ENCODE results near the gene PLA2G4F. TPM values are rescaled to one million over a fixed set of nuclear protein-coding genes. Genes with fewer than 3 reads are reported as not detected.
A peak's percentile ranks its signal among the peaks of the same experiment; 100 is the strongest.

Gene PLA2G4F
- total RNA-seq, 3 donors from 2014 or later (not counting 1 experiment from before 2014, with no cell fraction given) = not detected

DNA sequence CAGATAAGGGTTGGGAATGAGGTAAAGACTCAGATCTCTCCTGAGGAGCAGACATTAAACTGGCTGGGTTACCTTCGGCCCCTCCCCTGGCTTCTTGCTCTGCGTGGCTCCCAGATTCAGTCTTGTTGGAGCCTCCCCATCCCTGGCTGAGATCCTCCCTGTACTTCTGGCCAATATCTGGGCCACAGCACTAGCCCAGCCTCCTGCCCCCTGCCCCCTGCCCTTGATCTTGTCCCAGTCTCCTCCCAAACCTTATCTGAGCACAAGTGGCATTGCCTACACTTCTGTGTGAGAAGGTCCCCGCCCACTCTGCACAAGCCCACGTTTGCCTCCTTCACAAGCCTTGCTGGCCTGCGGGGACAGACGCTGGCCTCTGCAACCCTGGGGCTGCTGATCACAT, 16.8 kb downstream of the PLA2G4F start:
- no peak for DNase-seq
- Histone ChIP-seq H3K4me3 (ENCODE audit: low read length) (no peak overlapping the region), H3K36me3 (ENCODE audit: control insufficient read depth, insufficient read depth, low read length) (no peaks in the 10 kb centered on the region), H3K4me1 (ENCODE audit: control insufficient read depth, insufficient read depth, low read length) (no peaks in the 10 kb centered on the region), H3K9me3 (ENCODE audit: control insufficient read depth, insufficient read depth, low read length) (no peaks in the 10 kb centered on the region), H3K27me3 (ENCODE audit: control insufficient read depth, insufficient read depth, low read length) (no peaks in the 10 kb centered on the region), H3K27ac (ENCODE audit: low read length) (no peak overlapping the region)
- Mint-ChIP-seq H3K4me3 (no peak overlapping the region), H3K27ac (no peak overlapping the region), H3K9me3 (no peaks in the 10 kb centered on the region), H3K4me1 (no peaks in the 10 kb centered on the region), H3K36me3 (no peaks in the 10 kb centered on the region), H3K27me3 (ENCODE audit: low read depth in 2 of 2) (peaks cover 0 to 4% of the 10 kb centered on the region in 2 donors)
- 87% methylated on average over 6 of the region's 6 CpGs for WGBS (ENCODE audit: insufficient coverage)
- intact Hi-C loops (cut with micrococcal nuclease) = loop anchor here (5.0 kb wide), 1 partner anchor 152 kb away; no protein-coding TSS in a partner anchor
- TF ChIP-seq, protein P1, sequence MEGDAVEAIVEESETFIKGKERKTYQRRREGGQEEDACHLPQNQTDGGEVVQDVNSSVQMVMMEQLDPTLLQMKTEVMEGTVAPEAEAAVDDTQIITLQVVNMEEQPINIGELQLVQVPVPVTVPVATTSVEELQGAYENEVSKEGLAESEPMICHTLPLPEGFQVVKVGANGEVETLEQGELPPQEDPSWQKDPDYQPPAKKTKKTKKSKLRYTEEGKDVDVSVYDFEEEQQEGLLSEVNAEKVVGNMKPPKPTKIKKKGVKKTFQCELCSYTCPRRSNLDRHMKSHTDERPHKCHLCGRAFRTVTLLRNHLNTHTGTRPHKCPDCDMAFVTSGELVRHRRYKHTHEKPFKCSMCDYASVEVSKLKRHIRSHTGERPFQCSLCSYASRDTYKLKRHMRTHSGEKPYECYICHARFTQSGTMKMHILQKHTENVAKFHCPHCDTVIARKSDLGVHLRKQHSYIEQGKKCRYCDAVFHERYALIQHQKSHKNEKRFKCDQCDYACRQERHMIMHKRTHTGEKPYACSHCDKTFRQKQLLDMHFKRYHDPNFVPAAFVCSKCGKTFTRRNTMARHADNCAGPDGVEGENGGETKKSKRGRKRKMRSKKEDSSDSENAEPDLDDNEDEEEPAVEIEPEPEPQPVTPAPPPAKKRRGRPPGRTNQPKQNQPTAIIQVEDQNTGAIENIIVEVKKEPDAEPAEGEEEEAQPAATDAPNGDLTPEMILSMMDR (IDR thresholded peaks at IDR 0.05) = no peak
- ATAC-seq = no peak

DNA sequence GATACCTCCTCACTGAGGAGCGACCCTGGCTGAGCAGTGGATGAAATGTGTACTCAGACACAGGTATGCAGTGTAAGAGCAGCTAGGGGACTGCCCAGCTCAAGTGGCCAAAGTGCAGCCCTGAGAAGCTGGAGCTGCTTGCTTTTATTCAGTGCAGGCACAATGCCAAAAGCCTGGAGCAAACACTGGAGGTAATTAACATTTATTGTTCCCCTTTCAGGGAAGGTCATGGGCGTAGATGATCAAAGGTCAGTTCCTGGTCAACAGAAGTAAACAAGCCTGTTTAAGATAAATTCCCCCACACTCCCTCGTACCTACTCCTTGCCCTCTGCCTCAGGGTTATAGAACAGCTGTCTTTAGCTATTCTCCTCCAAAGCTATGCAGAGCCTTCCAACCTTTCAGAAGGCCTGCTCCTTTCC, 17.5 kb downstream of the PLA2G4F start:
- no peaks in the 10 kb centered on the region for H3K4me1 ChIP-seq (ENCODE audit: control insufficient read depth, insufficient read depth, low read length)
- no peaks in the 10 kb centered on the region for H3K27me3 ChIP-seq (ENCODE audit: control insufficient read depth, insufficient read depth, low read length)
- Mint-ChIP-seq H3K36me3 (no peaks in the 10 kb centered on the region), H3K27ac (no peak overlapping the region), H3K9me3 (no peaks in the 10 kb centered on the region), H3K27me3 (ENCODE audit: low read depth in 2 of 2) (peaks cover 0 to 4% of the 10 kb centered on the region in 2 donors), H3K4me3 (no peak overlapping the region), H3K4me1 (no peaks in the 10 kb centered on the region)
- TF ChIP-seq, protein P1 (IDR thresholded peaks at IDR 0.05) = no peak
- no peak overlapping the region for H3K4me3 ChIP-seq (ENCODE audit: low read length)
- no peak for DNase-seq
- ATAC-seq = no peak
- intact Hi-C loops (cut with micrococcal nuclease) = loop anchor here (5.0 kb wide), 1 partner anchor 152 kb away; no protein-coding TSS in a partner anchor
- WGBS (ENCODE audit: insufficient coverage) = 81% methylated on average over 3 of the region's 3 CpGs
- no peaks in the 10 kb centered on the region for H3K36me3 ChIP-seq (ENCODE audit: control insufficient read depth, insufficient read depth, low read length)
- H3K9me3 ChIP-seq (ENCODE audit: control insufficient read depth, insufficient read depth, low read length) = no peaks in the 10 kb centered on the region
- H3K27ac ChIP-seq (ENCODE audit: low read length) = no peak overlapping the region

DNA sequence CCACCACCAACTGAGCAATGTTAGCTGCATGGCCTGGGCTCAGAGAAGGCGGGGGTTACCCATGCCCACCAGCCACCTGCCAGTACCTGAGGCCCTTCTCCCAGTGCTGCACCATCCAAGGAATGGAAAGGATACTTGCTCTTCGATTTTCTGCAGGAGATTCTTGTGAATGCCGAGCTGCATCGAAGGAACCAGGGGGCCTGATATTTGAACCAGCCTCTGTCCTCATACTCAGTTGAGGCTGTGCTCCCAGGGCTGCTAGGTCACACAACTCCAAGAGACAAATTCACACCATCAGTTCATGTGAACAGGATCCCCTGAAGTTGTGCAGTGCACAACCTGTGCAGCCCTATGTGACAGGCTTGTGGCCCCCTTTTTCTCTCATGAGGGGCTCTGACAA, 18.0 kb downstream of the PLA2G4F start:
- DNase-seq = peak in 1 of 2 donors; percentile 4
- no peak overlapping the region for H3K27ac Mint-ChIP-seq
- no peak overlapping the region for H3K4me3 ChIP-seq (ENCODE audit: low read length)
- no peaks in the 10 kb centered on the region for H3K36me3 Mint-ChIP-seq
- no peaks in the 10 kb centered on the region for H3K27me3 ChIP-seq (ENCODE audit: control insufficient read depth, insufficient read depth, low read length)
- no peak overlapping the region for H3K4me3 Mint-ChIP-seq
- intact Hi-C loops (cut with micrococcal nuclease) = loop anchor here (5.0 kb wide), 1 partner anchor 151 kb away; no protein-coding TSS in a partner anchor
- WGBS (ENCODE audit: insufficient coverage) = 76% methylated on average over 4 of the region's 4 CpGs
- no peaks in the 10 kb centered on the region for H3K36me3 ChIP-seq (ENCODE audit: control insufficient read depth, insufficient read depth, low read length)
- H3K4me1 ChIP-seq (ENCODE audit: control insufficient read depth, insufficient read depth, low read length) = no peaks in the 10 kb centered on the region
- TF ChIP-seq, protein P1 (IDR thresholded peaks at IDR 0.05) = no peak
- H3K27me3 Mint-ChIP-seq (ENCODE audit: low read depth in 2 of 2) = peaks cover 0 to 4% of the 10 kb centered on the region in 2 donors
- H3K27ac ChIP-seq (ENCODE audit: low read length) = no peak overlapping the region
- H3K9me3 ChIP-seq (ENCODE audit: control insufficient read depth, insufficient read depth, low read length) = no peaks in the 10 kb centered on the region
- H3K4me1 Mint-ChIP-seq = no peaks in the 10 kb centered on the region
- ATAC-seq = no peak
- no peaks in the 10 kb centered on the region for H3K9me3 Mint-ChIP-seq

All from natural killer cell (primary cell).